ENCODE results near the gene THOC6. TPM values are rescaled to one million over a fixed set of nuclear protein-coding genes. Genes with fewer than 3 reads are reported as not detected.

The THOC6 gene
- total and polyA plus RNA-seq, 9 of the 15 experiments (the other 6 are each of a cell fraction or from before 2014, with no cell fraction given), result 2.5 to 65.4 (median 42.3) TPM

- TF ChIP-seq HES1 (IDR thresholded peaks at IDR 0.05; ENCODE audit: low read depth) (no peak), TSC22D4 (tag; IDR thresholded peaks at IDR 0.05) (no peak), MBD2 (IDR thresholded peaks at IDR 0.05; ENCODE audit: borderline replicate concordance, low read depth) (peak; percentile 96), ZNF561 (CRISPR knock-in tag; conservative IDR thresholded peaks at IDR 0.05) (no peak), ZNF212 (CRISPR knock-in tag; IDR thresholded peaks at IDR 0.05) (no peak), PCBP1 (IDR thresholded peaks at IDR 0.05; ENCODE audit: low read depth, low read length, poor library complexity, severe bottlenecking) (no peak), EP400 (IDR thresholded peaks at IDR 0.05) (no peak; the same call in 1 of the 2 replicates), MTA3 (IDR thresholded peaks at IDR 0.05; ENCODE audit: borderline replicate concordance) (peak; percentile 59; the same call in 1 of the 2 replicates), MTF1 (CRISPR knock-in tag; IDR thresholded peaks at IDR 0.05; ENCODE audit: borderline replicate concordance) (no peak), ZNF639 (CRISPR knock-in tag; conservative IDR thresholded peaks at IDR 0.05 in 1 of 2, IDR thresholded peaks at IDR 0.05 in 1 of 2) (no peak), L3MBTL2 (IDR thresholded peaks at IDR 0.05) (peak; percentile 69), CHD1 (IDR thresholded peaks at IDR 0.05; ENCODE audit: low read length) (no peak), PRPF4 (IDR thresholded peaks at IDR 0.05; ENCODE audit: insufficient read depth, low read depth, low read length, poor library complexity, severe bottlenecking) (no peak), KLF6 (CRISPR knock-in tag; IDR thresholded peaks at IDR 0.05; ENCODE audit: borderline replicate concordance) (no peak), CCNT2 (IDR thresholded peaks at IDR 0.05; ENCODE audit: borderline replicate concordance, extremely low read depth, insufficient read length, low read depth, low read length) (peak; percentile 59), MAX (CRISPR knock-in tag; IDR thresholded peaks at IDR 0.05) (peak; percentile 85), CXXC5 (CRISPR knock-in tag; IDR thresholded peaks at IDR 0.05) (peak; percentile 87), AFF1 (IDR thresholded peaks at IDR 0.05; ENCODE audit: low read depth in 1 of 2, partially characterized antibody in 2 of 2) (peak in 1 of 2 experiments; percentile 22), TAF15 (IDR thresholded peaks at IDR 0.05; ENCODE audit: low read depth, low read length) (no peak)
Measured at GRCh38 chr16:3003582-3004270, 20.1 kb upstream of the THOC6 start (continued).

Measured in K562 (cell line).